HepG2 (cell line): ENCODE measurements around the gene RANBP3. TPM values are rescaled to one million over a fixed set of nuclear protein-coding genes. Genes with fewer than 3 reads are reported as not detected.

Source experiments
- NFRKB ChIP-seq: fragments of 450-650 bp; IDR thresholded peaks from 2 replicates; pipeline ENCODE4 v1.6.1; 2017
- POGZ ChIP-seq: sonication (generic); formaldehyde crosslinking; IDR thresholded peaks from 2 replicates; pipeline ENCODE4 v1.4.0; 2020; ENCODE audit warnings: mild to moderate bottlenecking, missing genetic modification reagents
- RFX3 ChIP-seq: IDR thresholded peaks from 2 replicates; pipeline ENCODE4 v1.6.1; 2016; ENCODE audit warnings: missing biosample characterization, missing genetic modification reagents
- SIN3A ChIP-seq: IDR thresholded peaks from 2 replicates; pipeline ENCODE4 v1.6.1; 2011; ENCODE audit warnings: low read depth, mild to moderate bottlenecking, control low read depth, low read length, borderline replicate concordance
- ZFP1 ChIP-seq: IDR thresholded peaks from 2 replicates; pipeline ENCODE4 v1.6.1; 2016
- ZNF136 ChIP-seq: sonication (generic); formaldehyde crosslinking; IDR thresholded peaks from 2 replicates; pipeline ENCODE4 v1.8.1; 2022; ENCODE audit warnings: low read depth, mild to moderate bottlenecking, moderate library complexity, missing genetic modification reagents
- ZNF180 ChIP-seq: sonication (generic); formaldehyde crosslinking; IDR thresholded peaks from 2 replicates; pipeline ENCODE4 v1.4.0; 2020; ENCODE audit warnings: low read depth, missing genetic modification reagents, borderline replicate concordance
- ZNF777 ChIP-seq: sonication (generic); formaldehyde crosslinking; IDR thresholded peaks from 2 replicates; pipeline ENCODE4 v1.4.0; 2020; ENCODE audit warnings: missing genetic modification reagents
- ZNF792 ChIP-seq: IDR thresholded peaks from 2 replicates; pipeline ENCODE4 v1.6.1; 2016
- polyA plus RNA-seq, 8 experiments: library from polyadenylated mRNA; depleted of rRNA in 3 of 8; stranded (reverse) in 7 of 8; unstranded in 1 of 8; fragments of >200 nt; fragmentation: Illumina TruSeq in 4 of 8; extraction: Trizol in 4 of 8; gene quantifications; 2 replicates each; pipeline versions ENCODE4 v1.2.1 to v1.2.3, GENCODE V29; 2011 to 2016; ENCODE audit warnings: low read depth in 4 of 8, missing spikeins in 1 of 8, mixed read lengths in 1 of 8; ENCODE audit not compliant: insufficient read depth in 1 of 8
- total RNA-seq, 5 experiments: library from RNA; depleted of rRNA; stranded (reverse); fragments of >200 nt; fragmentation: Illumina TruSeq; extraction: Trizol; gene quantifications; 2 replicates each; pipeline ENCODE4 v1.2.3, GENCODE V29; 2016; ENCODE audit warnings: low read depth in 1 of 5
- TF ChIP-seq, protein P1 (sequence below): sonication (generic); formaldehyde crosslinking; IDR thresholded peaks from 2 replicates; pipeline ENCODE4 v1.4.0; 2020; ENCODE audit warnings: mild to moderate bottlenecking, missing genetic modification reagents
- TF ChIP-seq, protein P2 (sequence below): sonication (generic); formaldehyde crosslinking; IDR thresholded peaks from 2 replicates; pipeline ENCODE4 v1.4.0; 2020; ENCODE audit warnings: missing genetic modification reagents
- TF ChIP-seq, protein P3 (sequence below): sonication (generic); formaldehyde crosslinking; IDR thresholded peaks from 2 replicates; pipeline ENCODE4 v1.4.0; 2020; ENCODE audit warnings: mild to moderate bottlenecking, low read depth, missing genetic modification reagents

Gene RANBP3
- total and polyA plus RNA-seq, 2 of the 13 experiments (the other 11 are each of a cell fraction or from before 2014, with no cell fraction given), result 39.5 to 149 TPM

DNA sequence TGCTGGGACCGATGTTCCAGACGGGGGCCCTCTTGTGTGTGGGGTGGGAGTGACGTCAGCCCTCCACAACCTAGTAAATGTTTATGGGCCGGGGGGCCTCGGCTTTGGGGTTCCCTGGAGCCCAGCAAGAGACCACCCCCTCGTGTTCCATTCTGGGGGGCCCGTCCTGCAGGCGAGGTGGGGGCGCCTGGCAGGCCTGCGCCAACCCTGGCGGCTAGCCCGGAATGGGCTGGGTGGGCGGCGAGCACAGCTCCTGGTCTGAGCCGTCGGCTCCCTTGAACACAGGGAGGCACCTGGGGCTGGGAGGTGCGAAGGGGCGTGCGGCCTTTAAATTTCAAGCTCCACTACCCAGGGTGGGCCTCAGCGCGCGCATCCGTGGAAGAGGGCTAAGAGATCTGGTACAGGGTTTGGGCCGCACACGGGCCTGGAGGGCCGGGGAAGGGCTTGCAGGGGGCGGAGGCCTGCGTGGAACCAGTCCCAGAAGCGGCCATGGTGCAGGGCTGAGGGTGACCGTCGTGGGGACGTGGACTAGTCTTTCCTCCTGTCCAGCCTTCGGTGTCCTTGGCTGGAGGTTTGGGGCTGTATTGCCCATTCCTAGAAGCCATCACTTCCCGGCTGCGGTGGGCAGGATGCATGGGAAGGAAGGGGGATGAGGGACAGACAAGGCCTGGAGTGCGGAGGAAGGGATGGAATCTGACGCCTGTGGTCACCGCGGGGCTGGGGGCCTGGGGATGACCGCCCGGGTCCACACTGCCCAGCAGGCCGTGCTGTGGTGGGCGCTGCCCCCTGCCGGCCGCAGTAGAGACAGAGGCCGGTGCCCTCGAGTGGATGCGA is 85.8 kb downstream of the RANBP3 start (continued):
- TF ChIP-seq, protein P1, sequence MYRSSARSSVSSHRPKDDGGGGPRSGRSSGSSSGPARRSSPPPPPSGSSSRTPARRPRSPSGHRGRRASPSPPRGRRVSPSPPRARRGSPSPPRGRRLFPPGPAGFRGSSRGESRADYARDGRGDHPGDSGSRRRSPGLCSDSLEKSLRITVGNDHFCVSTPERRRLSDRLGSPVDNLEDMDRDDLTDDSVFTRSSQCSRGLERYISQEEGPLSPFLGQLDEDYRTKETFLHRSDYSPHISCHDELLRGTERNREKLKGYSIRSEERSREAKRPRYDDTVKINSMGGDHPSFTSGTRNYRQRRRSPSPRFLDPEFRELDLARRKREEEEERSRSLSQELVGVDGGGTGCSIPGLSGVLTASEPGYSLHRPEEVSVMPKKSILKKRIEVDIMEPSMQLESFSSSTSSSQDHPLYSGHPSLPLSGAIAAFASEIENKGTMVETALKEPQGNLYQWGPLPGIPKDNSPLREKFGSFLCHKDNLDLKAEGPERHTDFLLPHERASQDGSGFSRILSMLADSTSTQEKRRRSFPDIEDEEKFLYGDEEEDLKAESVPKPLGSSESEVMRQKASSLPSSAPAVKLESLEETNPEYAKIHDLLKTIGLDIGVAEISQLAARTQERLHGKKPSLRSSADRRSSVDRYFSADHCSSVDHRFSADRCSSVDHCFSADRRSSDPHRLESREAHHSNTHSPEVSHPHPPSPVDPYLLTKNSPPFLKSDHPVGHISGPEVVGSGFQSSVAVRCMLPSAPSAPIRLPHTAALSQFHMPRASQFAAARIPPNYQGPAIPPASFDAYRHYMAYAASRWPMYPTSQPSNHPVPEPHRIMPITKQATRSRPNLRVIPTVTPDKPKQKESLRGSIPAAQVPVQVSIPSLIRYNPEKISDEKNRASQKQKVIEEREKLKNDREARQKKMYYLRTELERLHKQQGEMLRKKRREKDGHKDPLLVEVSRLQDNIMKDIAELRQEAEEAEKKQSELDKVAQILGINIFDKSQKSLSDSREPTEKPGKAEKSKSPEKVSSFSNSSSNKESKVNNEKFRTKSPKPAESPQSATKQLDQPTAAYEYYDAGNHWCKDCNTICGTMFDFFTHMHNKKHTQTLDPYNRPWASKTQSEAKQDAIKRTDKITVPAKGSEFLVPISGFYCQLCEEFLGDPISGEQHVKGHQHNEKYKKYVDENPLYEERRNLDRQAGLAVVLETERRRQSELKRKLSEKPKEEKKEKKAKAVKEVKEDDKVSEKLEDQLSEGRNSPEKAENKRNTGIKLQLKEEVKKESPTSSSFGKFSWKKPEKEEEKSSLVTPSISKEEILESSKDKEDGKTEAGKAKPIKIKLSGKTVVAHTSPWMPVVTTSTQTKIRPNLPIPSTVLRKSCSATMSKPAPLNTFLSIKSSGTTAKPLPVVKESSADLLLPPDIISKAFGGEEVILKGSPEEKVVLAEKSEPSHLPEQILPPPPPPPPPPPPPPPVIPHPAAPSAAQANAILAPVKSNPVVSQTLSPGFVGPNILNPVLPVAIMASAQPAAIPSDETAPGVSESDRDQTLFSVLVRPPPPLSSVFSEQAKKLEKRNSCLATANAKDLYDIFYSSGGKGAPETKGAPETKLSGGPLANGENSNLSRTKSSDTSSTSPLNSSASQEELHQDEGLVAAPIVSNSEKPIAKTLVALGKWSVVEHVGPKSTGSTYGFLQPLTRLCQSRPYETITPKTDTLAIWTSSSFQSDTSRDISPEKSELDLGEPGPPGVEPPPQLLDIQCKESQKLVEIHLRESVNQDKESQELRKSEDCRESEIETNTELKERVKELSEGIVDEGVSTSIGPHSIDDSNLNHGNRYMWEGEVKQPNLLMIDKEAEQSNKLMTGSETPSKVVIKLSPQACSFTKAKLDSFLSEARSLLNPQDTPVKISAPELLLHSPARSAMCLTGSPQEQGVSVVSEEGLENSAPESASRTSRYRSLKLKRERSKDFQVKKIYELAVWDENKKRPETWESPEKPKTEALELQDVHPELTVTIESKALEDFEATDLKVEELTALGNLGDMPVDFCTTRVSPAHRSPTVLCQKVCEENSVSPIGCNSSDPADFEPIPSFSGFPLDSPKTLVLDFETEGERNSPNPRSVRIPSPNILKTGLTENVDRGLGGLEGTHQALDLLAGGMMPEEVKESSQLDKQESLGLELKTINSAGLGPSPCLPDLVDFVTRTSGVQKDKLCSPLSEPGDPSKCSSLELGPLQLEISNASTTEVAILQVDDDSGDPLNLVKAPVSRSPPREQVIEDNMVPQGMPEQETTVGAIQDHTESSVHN (CRISPR knock-in tag), result 0 out of 2 replicates have a peak, but pooled peaks have one; percentile 50
- TF ChIP-seq RFX3 (no peak), NFRKB (no peak), ZFP1 (CRISPR knock-in tag) (peak; percentile 48; the same call in 1 of the 2 replicates), ZNF136 (CRISPR knock-in tag) (no peak), ZNF792 (CRISPR knock-in tag) (peak; percentile 38; the same call in 1 of the 2 replicates), POGZ (CRISPR knock-in tag) (no peak), SIN3A (no peak), ZNF180 (CRISPR knock-in tag) (no peak), ZNF777 (peak; percentile 88)
- TF ChIP-seq, protein P2, sequence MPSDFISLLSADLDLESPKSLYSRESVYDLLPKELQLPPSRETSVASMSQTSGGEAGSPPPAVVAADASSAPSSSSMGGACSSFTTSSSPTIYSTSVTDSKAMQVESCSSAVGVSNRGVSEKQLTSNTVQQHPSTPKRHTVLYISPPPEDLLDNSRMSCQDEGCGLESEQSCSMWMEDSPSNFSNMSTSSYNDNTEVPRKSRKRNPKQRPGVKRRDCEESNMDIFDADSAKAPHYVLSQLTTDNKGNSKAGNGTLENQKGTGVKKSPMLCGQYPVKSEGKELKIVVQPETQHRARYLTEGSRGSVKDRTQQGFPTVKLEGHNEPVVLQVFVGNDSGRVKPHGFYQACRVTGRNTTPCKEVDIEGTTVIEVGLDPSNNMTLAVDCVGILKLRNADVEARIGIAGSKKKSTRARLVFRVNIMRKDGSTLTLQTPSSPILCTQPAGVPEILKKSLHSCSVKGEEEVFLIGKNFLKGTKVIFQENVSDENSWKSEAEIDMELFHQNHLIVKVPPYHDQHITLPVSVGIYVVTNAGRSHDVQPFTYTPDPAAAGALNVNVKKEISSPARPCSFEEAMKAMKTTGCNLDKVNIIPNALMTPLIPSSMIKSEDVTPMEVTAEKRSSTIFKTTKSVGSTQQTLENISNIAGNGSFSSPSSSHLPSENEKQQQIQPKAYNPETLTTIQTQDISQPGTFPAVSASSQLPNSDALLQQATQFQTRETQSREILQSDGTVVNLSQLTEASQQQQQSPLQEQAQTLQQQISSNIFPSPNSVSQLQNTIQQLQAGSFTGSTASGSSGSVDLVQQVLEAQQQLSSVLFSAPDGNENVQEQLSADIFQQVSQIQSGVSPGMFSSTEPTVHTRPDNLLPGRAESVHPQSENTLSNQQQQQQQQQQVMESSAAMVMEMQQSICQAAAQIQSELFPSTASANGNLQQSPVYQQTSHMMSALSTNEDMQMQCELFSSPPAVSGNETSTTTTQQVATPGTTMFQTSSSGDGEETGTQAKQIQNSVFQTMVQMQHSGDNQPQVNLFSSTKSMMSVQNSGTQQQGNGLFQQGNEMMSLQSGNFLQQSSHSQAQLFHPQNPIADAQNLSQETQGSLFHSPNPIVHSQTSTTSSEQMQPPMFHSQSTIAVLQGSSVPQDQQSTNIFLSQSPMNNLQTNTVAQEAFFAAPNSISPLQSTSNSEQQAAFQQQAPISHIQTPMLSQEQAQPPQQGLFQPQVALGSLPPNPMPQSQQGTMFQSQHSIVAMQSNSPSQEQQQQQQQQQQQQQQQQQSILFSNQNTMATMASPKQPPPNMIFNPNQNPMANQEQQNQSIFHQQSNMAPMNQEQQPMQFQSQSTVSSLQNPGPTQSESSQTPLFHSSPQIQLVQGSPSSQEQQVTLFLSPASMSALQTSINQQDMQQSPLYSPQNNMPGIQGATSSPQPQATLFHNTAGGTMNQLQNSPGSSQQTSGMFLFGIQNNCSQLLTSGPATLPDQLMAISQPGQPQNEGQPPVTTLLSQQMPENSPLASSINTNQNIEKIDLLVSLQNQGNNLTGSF (CRISPR knock-in tag), result no peak
- TF ChIP-seq, protein P3, sequence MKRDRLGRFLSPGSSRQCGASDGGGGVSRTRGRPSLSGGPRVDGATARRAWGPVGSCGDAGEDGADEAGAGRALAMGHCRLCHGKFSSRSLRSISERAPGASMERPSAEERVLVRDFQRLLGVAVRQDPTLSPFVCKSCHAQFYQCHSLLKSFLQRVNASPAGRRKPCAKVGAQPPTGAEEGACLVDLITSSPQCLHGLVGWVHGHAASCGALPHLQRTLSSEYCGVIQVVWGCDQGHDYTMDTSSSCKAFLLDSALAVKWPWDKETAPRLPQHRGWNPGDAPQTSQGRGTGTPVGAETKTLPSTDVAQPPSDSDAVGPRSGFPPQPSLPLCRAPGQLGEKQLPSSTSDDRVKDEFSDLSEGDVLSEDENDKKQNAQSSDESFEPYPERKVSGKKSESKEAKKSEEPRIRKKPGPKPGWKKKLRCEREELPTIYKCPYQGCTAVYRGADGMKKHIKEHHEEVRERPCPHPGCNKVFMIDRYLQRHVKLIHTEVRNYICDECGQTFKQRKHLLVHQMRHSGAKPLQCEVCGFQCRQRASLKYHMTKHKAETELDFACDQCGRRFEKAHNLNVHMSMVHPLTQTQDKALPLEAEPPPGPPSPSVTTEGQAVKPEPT (CRISPR knock-in tag), result no peak
